Astrocyte (in vitro differentiated cells and primary cell): Measurements from ENCODE around the gene RALGAPA1. TPM values are rescaled to one million over a fixed set of nuclear protein-coding genes. Genes with fewer than 3 reads are reported as not detected.
A peak's percentile ranks its signal among the peaks of the same experiment; 100 is the strongest.
"Not testable (repeated sequence)": the region's sequence is repeated elsewhere in the genome, so short reads cannot be mapped to it uniquely, and the experiment has no call there.

ENCODE experiments used
- DNase-seq: peaks from one replicate; pipeline ENCODE4 v3.0.0-alpha.2; 2010; ENCODE audit warnings: low read depth
- FAIRE-seq: peaks from 2 replicates; lab custom pipeline; 2011; peaks lifted over from hg19 to GRCh38; lab: Jason Lieb, UNC
- H2AFZ ChIP-seq: 2 replicates; pipeline ENCODE4 v1.6.0; 2012; ENCODE audit warnings: low read depth, low read length, inconsistent platforms
- H3K27ac ChIP-seq: 2 replicates; pipeline ENCODE4 v1.5.1; 2011; ENCODE audit warnings: low read depth, low read length, inconsistent platforms
- H3K27me3 ChIP-seq: 2 replicates; pipeline ENCODE4 v1.6.0; 2011; ENCODE audit warnings: low read length, inconsistent platforms; ENCODE audit not compliant: insufficient read depth
- H3K36me3 ChIP-seq: 2 replicates; pipeline ENCODE4 v1.5.1; 2011; ENCODE audit warnings: low read length, inconsistent platforms; ENCODE audit not compliant: insufficient read depth
- H3K4me1 ChIP-seq: 2 replicates; pipeline ENCODE4 v1.5.1; 2011; ENCODE audit warnings: low read length, inconsistent platforms; ENCODE audit not compliant: insufficient read depth
- H3K4me2 ChIP-seq: 2 replicates; pipeline ENCODE4 v1.6.0; 2012; ENCODE audit warnings: low read length, inconsistent platforms
- H3K4me3 ChIP-seq: 2 replicates; pipeline ENCODE4 v1.5.1; 2011; ENCODE audit warnings: low read depth, mild to moderate bottlenecking, low read length, inconsistent platforms; ENCODE audit not compliant: insufficient read depth
- H3K79me2 ChIP-seq: 2 replicates; pipeline ENCODE4 v1.6.0; 2012; ENCODE audit warnings: mild to moderate bottlenecking, low read length, inconsistent platforms; ENCODE audit not compliant: insufficient read depth
- H3K9ac ChIP-seq: 2 replicates; pipeline ENCODE4 v1.6.0; 2012; ENCODE audit warnings: mild to moderate bottlenecking, low read length, inconsistent platforms
- H3K9me3 ChIP-seq: 2 replicates; pipeline ENCODE4 v1.5.1; 2012; ENCODE audit warnings: low read depth, mild to moderate bottlenecking, low read length, inconsistent platforms; ENCODE audit not compliant: insufficient read depth
- H4K20me1 ChIP-seq: 2 replicates; pipeline ENCODE4 v1.6.0; 2012; ENCODE audit warnings: low read length, inconsistent platforms; ENCODE audit not compliant: insufficient read depth
- H3K27ac Mint-ChIP-seq: one replicate; pipeline ENCODE4 v1.8.0; 2021; ENCODE audit warnings: mild to moderate bottlenecking, mixed read lengths; ENCODE audit not compliant: unreplicated experiment
- H3K27me3 Mint-ChIP-seq: one replicate; pipeline ENCODE4 v1.8.0; 2021; ENCODE audit warnings: low read depth, mixed read lengths; ENCODE audit not compliant: unreplicated experiment
- H3K36me3 Mint-ChIP-seq: one replicate; pipeline ENCODE4 v1.8.0; 2021; ENCODE audit warnings: low read depth, mixed read lengths; ENCODE audit not compliant: unreplicated experiment
- H3K4me1 Mint-ChIP-seq: one replicate; pipeline ENCODE4 v1.8.0; 2021; ENCODE audit warnings: low read depth, mixed read lengths; ENCODE audit not compliant: unreplicated experiment
- H3K4me3 Mint-ChIP-seq: one replicate; pipeline ENCODE4 v1.8.0; 2021; ENCODE audit warnings: mild to moderate bottlenecking, moderate library complexity, mixed read lengths; ENCODE audit not compliant: unreplicated experiment
- H3K9me3 Mint-ChIP-seq: one replicate; pipeline ENCODE4 v1.8.0; 2021; ENCODE audit warnings: mild to moderate bottlenecking, mixed read lengths; ENCODE audit not compliant: unreplicated experiment
- EZH2 ChIP-seq: IDR thresholded peaks from 2 replicates; pipeline ENCODE4 v1.6.1; 2012; ENCODE audit warnings: mild to moderate bottlenecking, low read length, inconsistent platforms; ENCODE audit not compliant: insufficient read depth
- total RNA-seq: library from RNA; stranded (reverse); gene quantifications from 2 replicates; pipeline ENCODE4 v1.2.1, GENCODE V29; 2021
- TF ChIP-seq, protein P1 (sequence below): IDR thresholded peaks from 2 replicates; pipeline ENCODE4 v1.5.1; 2011; ENCODE audit warnings: low read depth, mild to moderate bottlenecking, inconsistent platforms, low read length, moderate library complexity; ENCODE audit not compliant: insufficient read depth

Gene RALGAPA1
- total RNA-seq, 1 donor from 2014 or later = 24.8 TPM

DNA sequence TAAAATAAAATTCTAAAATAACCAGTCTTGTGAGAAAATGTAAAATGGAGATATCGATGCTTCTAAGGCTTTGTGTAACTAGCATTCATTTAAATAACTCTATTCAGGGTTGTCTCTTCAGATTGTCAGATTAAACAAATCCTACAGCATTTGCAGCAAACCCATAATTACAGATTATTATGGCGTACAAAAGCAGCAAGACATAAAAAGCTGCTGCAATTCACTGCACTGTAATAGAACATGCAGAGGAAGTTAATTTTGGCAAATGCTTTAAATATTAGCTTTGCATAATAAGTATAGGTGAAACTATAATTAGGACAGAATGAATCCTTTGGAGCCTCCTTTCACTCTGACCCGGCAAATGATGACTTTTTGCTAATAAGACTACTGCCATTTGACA, 176.8 kb downstream of the RALGAPA1 start:
- Histone ChIP-seq H3K36me3 (no peaks in the 10 kb centered on the region), H3K27ac (no peak overlapping the region), H3K79me2 (no peaks in the 10 kb centered on the region), H3K27me3 (no peaks in the 10 kb centered on the region), H3K9ac (no peak overlapping the region), H4K20me1 (no peaks in the 10 kb centered on the region), H3K9me3 (no peaks in the 10 kb centered on the region), H3K4me3 (no peak overlapping the region), H2AFZ (no peak overlapping the region), H3K4me1 (no peaks in the 10 kb centered on the region), H3K4me2 (no peak overlapping the region)
- Mint-ChIP-seq H3K4me3 (no peak overlapping the region), H3K4me1 (peaks cover 11% of the 10 kb centered on the region), H3K27me3 (no peaks in the 10 kb centered on the region), H3K36me3 (peaks cover 4% of the 10 kb centered on the region), H3K9me3 (no peaks in the 10 kb centered on the region), H3K27ac (no peak overlapping the region)
- TF ChIP-seq, protein P1, sequence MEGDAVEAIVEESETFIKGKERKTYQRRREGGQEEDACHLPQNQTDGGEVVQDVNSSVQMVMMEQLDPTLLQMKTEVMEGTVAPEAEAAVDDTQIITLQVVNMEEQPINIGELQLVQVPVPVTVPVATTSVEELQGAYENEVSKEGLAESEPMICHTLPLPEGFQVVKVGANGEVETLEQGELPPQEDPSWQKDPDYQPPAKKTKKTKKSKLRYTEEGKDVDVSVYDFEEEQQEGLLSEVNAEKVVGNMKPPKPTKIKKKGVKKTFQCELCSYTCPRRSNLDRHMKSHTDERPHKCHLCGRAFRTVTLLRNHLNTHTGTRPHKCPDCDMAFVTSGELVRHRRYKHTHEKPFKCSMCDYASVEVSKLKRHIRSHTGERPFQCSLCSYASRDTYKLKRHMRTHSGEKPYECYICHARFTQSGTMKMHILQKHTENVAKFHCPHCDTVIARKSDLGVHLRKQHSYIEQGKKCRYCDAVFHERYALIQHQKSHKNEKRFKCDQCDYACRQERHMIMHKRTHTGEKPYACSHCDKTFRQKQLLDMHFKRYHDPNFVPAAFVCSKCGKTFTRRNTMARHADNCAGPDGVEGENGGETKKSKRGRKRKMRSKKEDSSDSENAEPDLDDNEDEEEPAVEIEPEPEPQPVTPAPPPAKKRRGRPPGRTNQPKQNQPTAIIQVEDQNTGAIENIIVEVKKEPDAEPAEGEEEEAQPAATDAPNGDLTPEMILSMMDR = no peak
- TF ChIP-seq EZH2 = no peak
- DNase-seq (no peak), FAIRE-seq (no peak)

DNA sequence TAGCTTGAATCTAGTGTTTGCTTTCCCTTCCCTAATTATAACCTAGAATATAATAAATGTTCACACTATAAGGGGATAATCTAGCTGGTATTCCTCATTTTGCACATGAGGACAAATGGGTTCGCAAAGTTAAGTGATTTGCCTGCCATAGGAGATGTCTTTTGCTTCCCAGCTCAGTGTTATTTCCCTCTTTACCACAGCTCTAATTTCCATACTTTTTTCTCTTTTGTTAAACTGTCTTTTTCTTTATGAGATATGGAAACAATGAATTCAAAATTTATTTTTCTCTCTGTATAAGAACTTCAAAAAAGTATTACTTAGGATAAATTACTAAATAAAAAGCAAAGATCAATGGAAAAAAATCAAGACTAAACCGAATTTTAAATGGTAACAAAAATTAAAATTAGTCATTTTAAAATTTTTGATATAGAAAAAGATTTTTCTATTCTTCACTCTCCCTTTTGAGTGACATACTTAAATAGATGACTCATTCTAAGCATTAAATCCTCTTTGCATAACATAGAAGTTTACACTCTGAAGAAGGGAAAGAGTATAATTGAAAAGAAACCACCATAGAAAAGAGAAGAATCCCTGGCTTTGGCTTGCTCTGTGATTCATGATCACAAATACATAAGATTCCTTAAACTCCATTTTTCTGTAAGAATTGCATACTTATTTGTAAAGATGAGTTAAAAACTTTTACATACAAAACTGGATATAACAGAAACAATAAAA, 177.9 kb downstream of the RALGAPA1 start:
- Histone ChIP-seq H3K27me3 (no peaks in the 10 kb centered on the region), H3K4me3 (no peak overlapping the region), H3K36me3 (no peaks in the 10 kb centered on the region), H3K27ac (no peak overlapping the region), H3K79me2 (no peaks in the 10 kb centered on the region), H3K4me2 (no peak overlapping the region), H3K9ac (no peak overlapping the region), H4K20me1 (no peaks in the 10 kb centered on the region), H3K9me3 (no peaks in the 10 kb centered on the region), H3K4me1 (no peaks in the 10 kb centered on the region), H2AFZ (no peak overlapping the region)
- H3K4me1 Mint-ChIP-seq = peaks cover 11% of the 10 kb centered on the region
- TF ChIP-seq, protein P1 = no peak
- no peak for TF ChIP-seq EZH2
- H3K27me3 Mint-ChIP-seq = no peaks in the 10 kb centered on the region
- no peak overlapping the region for H3K27ac Mint-ChIP-seq
- H3K9me3 Mint-ChIP-seq = no peaks in the 10 kb centered on the region
- no peak for DNase-seq
- no peak overlapping the region for H3K4me3 Mint-ChIP-seq
- FAIRE-seq = no peak
- H3K36me3 Mint-ChIP-seq = no peaks in the 10 kb centered on the region

DNA sequence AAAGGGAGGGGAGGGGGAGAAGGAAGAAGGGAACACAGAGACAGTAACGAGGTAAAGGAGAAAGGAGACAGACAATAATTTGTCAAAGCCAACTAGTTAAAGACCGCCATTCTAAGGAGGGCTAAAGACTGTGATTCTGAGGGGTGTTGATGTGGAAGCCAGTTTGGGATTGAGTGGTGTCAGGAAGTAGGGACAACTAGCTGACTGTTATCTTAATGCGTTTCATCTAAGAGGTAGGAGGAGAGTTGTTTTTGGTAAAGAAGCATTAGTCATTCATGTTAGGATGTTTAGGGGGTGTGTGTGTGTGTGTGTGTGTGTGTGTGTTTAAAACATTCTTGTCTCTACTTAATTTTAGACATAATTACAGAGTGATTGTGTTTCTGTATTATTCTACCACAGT, 180.1 kb downstream of the RALGAPA1 start:
- Histone ChIP-seq H3K79me2 (no peaks in the 10 kb centered on the region), H3K27me3 (no peaks in the 10 kb centered on the region), H3K36me3 (no peaks in the 10 kb centered on the region), H3K4me2 (no peak overlapping the region), H3K4me1 (peaks cover 2% of the 10 kb centered on the region), H4K20me1 (no peaks in the 10 kb centered on the region), H3K4me3 (no peak overlapping the region), H3K9me3 (no peaks in the 10 kb centered on the region), H3K9ac (no peak overlapping the region), H3K27ac (no peak overlapping the region), H2AFZ (no peak overlapping the region)
- H3K9me3 Mint-ChIP-seq = no peaks in the 10 kb centered on the region
- H3K36me3 Mint-ChIP-seq = no peaks in the 10 kb centered on the region
- no peak for DNase-seq
- no peak for FAIRE-seq
- peaks cover 11% of the 10 kb centered on the region for H3K4me1 Mint-ChIP-seq
- H3K27me3 Mint-ChIP-seq = no peaks in the 10 kb centered on the region
- no peak overlapping the region for H3K4me3 Mint-ChIP-seq
- H3K27ac Mint-ChIP-seq = no peak overlapping the region
- TF ChIP-seq, protein P1 = no peak
- no peak for TF ChIP-seq EZH2

DNA sequence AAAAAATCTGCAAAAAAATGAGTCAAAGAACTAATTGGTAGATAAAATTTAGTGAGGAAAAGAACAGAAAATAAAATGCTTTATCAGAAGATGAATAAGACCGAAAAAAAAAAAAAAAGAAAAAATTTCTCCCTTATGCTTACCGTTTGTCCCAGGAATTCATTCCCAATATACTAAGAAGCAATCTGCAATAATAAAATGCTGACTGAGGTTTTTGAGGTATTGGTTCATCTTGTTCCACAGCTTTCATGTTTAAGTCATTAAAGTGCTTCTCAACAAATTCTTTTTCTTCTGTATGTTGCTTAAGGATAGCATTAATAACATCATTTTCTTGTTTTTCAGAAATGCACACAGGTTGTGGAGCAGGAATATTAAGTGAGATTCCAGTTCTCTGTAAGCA, 182.1 kb downstream of the RALGAPA1 start:
- H3K4me3 Mint-ChIP-seq, H3K27ac Mint-ChIP-seq: not testable (repeated sequence)
- FAIRE-seq = peak; percentile 82

More for the DNA sequence above, 182.1 kb downstream of the RALGAPA1 start:
- not testable (repeated sequence) for H3K27ac ChIP-seq, H3K27me3 Mint-ChIP-seq, H3K9ac ChIP-seq, DNase-seq, H3K4me1 Mint-ChIP-seq, H3K27me3 ChIP-seq, H3K79me2 ChIP-seq, H3K36me3 ChIP-seq, H3K4me2 ChIP-seq, H3K9me3 Mint-ChIP-seq, H3K36me3 Mint-ChIP-seq, H4K20me1 ChIP-seq, H3K4me3 ChIP-seq, H3K4me1 ChIP-seq, H3K9me3 ChIP-seq, H2AFZ ChIP-seq
